CD14-positive monocyte (primary cell): ENCODE results near the gene RSF1. TPM values are rescaled to one million over a fixed set of nuclear protein-coding genes. Genes with fewer than 3 reads are reported as not detected.

Source experiments
- DNase-seq, 3 donors: peaks; one replicate each; pipeline ENCODE4 v3.0.0-alpha.2; 2011 to 2022
- H2AFZ ChIP-seq: 2 replicates; pipeline ENCODE4 v1.6.0; 2012; ENCODE audit warnings: mild to moderate bottlenecking, low read depth, low read length, inconsistent platforms; ENCODE audit not compliant: insufficient read depth, poor library complexity, severe bottlenecking
- H3K27ac ChIP-seq, 2 donors: 1 replicate in 1 of 2; 2 replicates in 1 of 2; pipeline ENCODE4 v1.5.1; 2012 to 2013; ENCODE audit warnings: low read length in 2 of 2, control low read depth in 1 of 2, inconsistent platforms in 1 of 2, low read depth in 1 of 2, mild to moderate bottlenecking in 1 of 2
- H3K27me3 ChIP-seq, 2 donors: one replicate each; pipeline versions ENCODE4 v1.6.0 to v1.6.1; 2011 to 2013; ENCODE audit warnings: low read length in 2 of 2; ENCODE audit not compliant: control insufficient read depth in 2 of 2, insufficient read depth in 2 of 2
- H3K36me3 ChIP-seq, 2 donors: replicated peaks in 1 of 2; 1 replicate in 1 of 2; 2 replicates in 1 of 2; pipeline versions ENCODE4 v1.5.1 to v1.6.1; 2012 to 2013; ENCODE audit warnings: low read length in 2 of 2, control low read depth in 1 of 2, inconsistent platforms in 1 of 2, mild to moderate bottlenecking in 1 of 2; ENCODE audit not compliant: insufficient read depth in 2 of 2, control insufficient read depth in 1 of 2
- H3K4me1 ChIP-seq, 2 donors: 1 replicate in 1 of 2; 2 replicates in 1 of 2; pipeline versions ENCODE4 v1.5.1 to v1.6.1; 2012 to 2013; ENCODE audit warnings: low read length in 2 of 2, control low read depth in 1 of 2, inconsistent platforms in 1 of 2, mild to moderate bottlenecking in 1 of 2, moderate library complexity in 1 of 2; ENCODE audit not compliant: insufficient read depth in 2 of 2, control insufficient read depth in 1 of 2
- H3K4me2 ChIP-seq: replicated peaks from 2 replicates; pipeline ENCODE3; 2012; ENCODE audit warnings: low read length, moderate library complexity, mild to moderate bottlenecking; ENCODE audit not compliant: poor library complexity, severe bottlenecking; ENCODE audit errors: extremely low read depth
- H3K4me3 ChIP-seq, 3 experiments: fragments of 200-600 bp in 1 of 3; sonication (generic) in 1 of 3; replicated peaks in 1 of 3; 1 replicate in 2 of 3; 2 replicates in 1 of 3; pipeline ENCODE4 v1.5.1; 2011 to 2013; ENCODE audit warnings: low read length in 3 of 3, mild to moderate bottlenecking in 3 of 3, control low read depth in 2 of 3, low read depth in 2 of 3, inconsistent platforms in 1 of 3, moderate library complexity in 1 of 3
- H3K79me2 ChIP-seq: 2 replicates; pipeline ENCODE4 v1.6.0; 2012; ENCODE audit warnings: mild to moderate bottlenecking, control low read depth, inconsistent platforms, low read length, moderate library complexity; ENCODE audit not compliant: insufficient read depth
- H3K9ac ChIP-seq: 2 replicates; pipeline ENCODE4 v1.6.0; 2017; ENCODE audit warnings: low read length, mild to moderate bottlenecking; ENCODE audit not compliant: insufficient read depth, poor library complexity, severe bottlenecking
- H3K9me3 ChIP-seq, 2 donors: replicated peaks in 1 of 2; 1 replicate in 1 of 2; 2 replicates in 1 of 2; pipeline versions ENCODE4 v1.5.1 to v1.6.1; 2012 to 2013; ENCODE audit warnings: low read length in 2 of 2, control low read depth in 1 of 2; ENCODE audit not compliant: control insufficient read depth in 1 of 2, insufficient read depth in 1 of 2
- H4K20me1 ChIP-seq: 2 replicates; pipeline ENCODE4 v1.6.0; 2012; ENCODE audit warnings: mild to moderate bottlenecking, low read length, control low read depth, moderate library complexity; ENCODE audit not compliant: insufficient read depth
- H3K27ac Mint-ChIP-seq, 7 donors: one replicate each; pipeline ENCODE4 v1.8.0; 2020; ENCODE audit warnings: mild to moderate bottlenecking in 7 of 7, mixed read lengths in 7 of 7, moderate library complexity in 6 of 7, inconsistent platforms in 2 of 7
- H3K27me3 Mint-ChIP-seq, 3 donors: one replicate each; pipeline ENCODE4 v1.8.0; 2021 to 2022; ENCODE audit warnings: low read depth in 3 of 3, mild to moderate bottlenecking in 3 of 3, mixed read lengths in 3 of 3, moderate library complexity in 3 of 3, inconsistent platforms in 1 of 3
- H3K36me3 Mint-ChIP-seq, 2 donors: one replicate each; pipeline ENCODE4 v1.8.0; 2020; ENCODE audit warnings: mixed read lengths in 2 of 2, inconsistent platforms in 1 of 2, mild to moderate bottlenecking in 1 of 2
- H3K4me1 Mint-ChIP-seq: one replicate; pipeline ENCODE4 v1.8.0; 2020; ENCODE audit warnings: mild to moderate bottlenecking, mixed read lengths
- H3K4me3 Mint-ChIP-seq, 2 donors: one replicate each; pipeline ENCODE4 v1.8.0; 2020; ENCODE audit warnings: mild to moderate bottlenecking in 2 of 2, mixed read lengths in 2 of 2, moderate library complexity in 1 of 2
- H3K9me3 Mint-ChIP-seq, 7 donors: one replicate each; pipeline ENCODE4 v1.8.0; 2020 to 2022; ENCODE audit warnings: mixed read lengths in 7 of 7, mild to moderate bottlenecking in 6 of 7, moderate library complexity in 6 of 7, inconsistent platforms in 2 of 7
- CTCF ChIP-seq: fragments of 200-600 bp; IDR thresholded peaks from one replicate; pipeline ENCODE4 v1.8.0; 2022; ENCODE audit warnings: antibody characterized with exemption, mild to moderate bottlenecking
- WGBS: methylation state at CpG from one replicate; pipeline ENCODE4 v1.1.5; 2013; ENCODE audit warnings: missing lambda C conversion rate; ENCODE audit not compliant: insufficient coverage; 5-methylcytosine and 5-hydroxymethylcytosine counted together
- intact Hi-C, 2 donors: fragments of 100-400 bp; cut with micrococcal nuclease; formaldehyde crosslinking; loops; one replicate each; pipeline versions ENCODE4 v1.15.0 to v1.15.1; 2023
- polyA plus RNA-seq, 3 donors: library from polyadenylated mRNA; depleted of rRNA in 1 of 3; unstranded in 2 of 3; stranded (reverse) in 1 of 3; fragments of 300-500 nt in 2 of 3; fragments of >200 nt in 1 of 3; fragmentation: Illumina TruSeq in 2 of 3; gene quantifications; 1 replicate in 2 of 3; 2 replicates in 1 of 3; pipeline ENCODE4 v1.2.3, GENCODE V29; 2012 to 2021

Gene RSF1
- polyA plus RNA-seq, 3 donors: 8.3 to 14.8 (median 9.2) TPM

GRCh38 chr11:77776455-77776854, 44.1 kb downstream of the RSF1 start:
- Histone ChIP-seq H4K20me1 (peaks cover 89% of the 10 kb centered on the region), H3K36me3 (peaks cover 0 to 11% of the 10 kb centered on the region in 2 donors), H3K4me1 (no peaks in the 10 kb centered on the region), H3K27ac (no peak overlapping the region), H3K4me2 (no peak overlapping the region), H3K4me3 (no peak overlapping the region), H3K27me3 (no peaks in the 10 kb centered on the region), H3K9ac (no peak overlapping the region), H3K9me3 (no peaks in the 10 kb centered on the region), H2AFZ (no peak overlapping the region), H3K79me2 (peaks cover 88% of the 10 kb centered on the region)
- DNase-seq: peak in 1 of 3 donors; percentile 2
- H3K4me1 Mint-ChIP-seq: peaks cover 16% of the 10 kb centered on the region
- no peak overlapping the region for H3K4me3 Mint-ChIP-seq
- H3K9me3 Mint-ChIP-seq: no peaks in the 10 kb centered on the region
- H3K27ac Mint-ChIP-seq: no peak overlapping the region
- intact Hi-C loops: no loop called here
- H3K27me3 Mint-ChIP-seq: no peaks in the 10 kb centered on the region
- H3K36me3 Mint-ChIP-seq: peaks cover 4 to 10% of the 10 kb centered on the region in 2 donors
- TF ChIP-seq CTCF: peak; percentile 50
- WGBS: no CpG with 5 or more reads among the region's 1 CpG

- no peak overlapping the region for H3K27ac ChIP-seq
- Mint-ChIP-seq H3K36me3 (peaks cover 4 to 10% of the 10 kb centered on the region in 2 donors), H3K9me3 (no peaks in the 10 kb centered on the region), H3K4me3 (no peak overlapping the region), H3K27ac (no peak overlapping the region), H3K4me1 (peaks cover 18% of the 10 kb centered on the region), H3K27me3 (no peaks in the 10 kb centered on the region)
- peaks cover 0 to 11% of the 10 kb centered on the region in 2 donors for H3K36me3 ChIP-seq
- H4K20me1 ChIP-seq: peaks cover 89% of the 10 kb centered on the region
- H2AFZ ChIP-seq: no peak overlapping the region
- H3K9ac ChIP-seq: no peak overlapping the region
- intact Hi-C loops: no loop called here
- TF ChIP-seq CTCF: no peak
- no peak overlapping the region for H3K4me3 ChIP-seq
- 100% methylated on average over 1 of the region's 2 CpGs for WGBS
- no peaks in the 10 kb centered on the region for H3K9me3 ChIP-seq
- no peak for DNase-seq
- H3K4me1 ChIP-seq: no peaks in the 10 kb centered on the region
- H3K4me2 ChIP-seq: no peak overlapping the region
- H3K79me2 ChIP-seq: peaks cover 88% of the 10 kb centered on the region
- no peaks in the 10 kb centered on the region for H3K27me3 ChIP-seq
Observed at GRCh38 chr11:77775936-77776335, 44.6 kb downstream of the RSF1 start.
